ENCODE results near the gene BOC. TPM values are rescaled to one million over a fixed set of nuclear protein-coding genes. Genes with fewer than 3 reads are reported as not detected.

The BOC gene
- polyA plus RNA-seq, 1 experiment = 11.2 TPM

DNA sequence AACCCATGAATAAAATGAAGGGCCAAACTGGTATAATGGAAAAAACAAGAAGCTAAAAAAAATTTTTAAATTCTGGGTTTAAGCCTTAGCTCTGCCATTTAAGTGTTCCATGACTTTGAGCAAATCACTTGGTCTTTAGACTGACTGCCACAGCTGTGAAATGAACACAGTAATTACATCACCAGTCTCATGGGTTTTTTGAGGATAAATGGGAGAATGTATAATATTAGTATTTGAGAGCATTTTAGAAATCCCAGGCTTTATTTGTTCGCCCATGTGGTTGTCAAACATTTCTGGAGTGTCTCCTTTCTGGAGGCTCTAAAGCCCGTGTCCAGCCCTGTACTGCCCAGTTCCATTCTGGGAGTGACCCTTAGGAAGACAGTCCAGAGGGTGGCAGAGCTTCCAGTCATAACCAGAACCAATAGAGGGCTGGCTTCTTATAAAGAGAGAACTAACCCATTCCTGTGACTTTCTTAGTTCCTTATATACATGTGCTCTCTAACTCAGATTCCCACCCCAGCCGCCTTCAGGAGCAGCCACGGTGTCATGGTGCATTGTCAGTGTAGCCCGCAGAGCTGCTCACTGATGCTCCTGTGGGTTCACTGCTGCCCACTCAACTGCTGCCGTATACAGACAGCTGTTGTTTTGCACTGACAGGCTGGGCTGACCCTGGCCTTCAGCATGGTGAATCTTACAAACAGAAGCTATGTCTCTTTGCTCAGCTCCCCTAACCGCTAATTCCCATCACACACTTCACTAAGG is 44.7 kb downstream of the BOC start:
- Histone ChIP-seq H3K4me3 (ENCODE audit: low read depth, low read length) (no peak overlapping the region), H3K27ac (ENCODE audit: low read depth, low read length) (no peak overlapping the region), H3K27me3 (ENCODE audit: control insufficient read depth, insufficient read depth, low read length) (peaks cover 5% of the 10 kb centered on the region), H3K9me3 (ENCODE audit: control insufficient read depth, insufficient read depth, low read length) (no peaks in the 10 kb centered on the region)
- ChIA-PET CTCF (interaction anchor here (1.2 kb wide), 1 partner anchor 9 kb away, joined by 4 read pairs; no protein-coding TSS in a partner anchor), POLR2A (interaction anchor here (1.3 kb wide), 1 partner anchor 14 kb away, joined by 3 read pairs; no protein-coding TSS in a partner anchor)
- DNase-seq (ENCODE audit: low read depth, low spot score) = no peak
- TF ChIP-seq, protein P1, sequence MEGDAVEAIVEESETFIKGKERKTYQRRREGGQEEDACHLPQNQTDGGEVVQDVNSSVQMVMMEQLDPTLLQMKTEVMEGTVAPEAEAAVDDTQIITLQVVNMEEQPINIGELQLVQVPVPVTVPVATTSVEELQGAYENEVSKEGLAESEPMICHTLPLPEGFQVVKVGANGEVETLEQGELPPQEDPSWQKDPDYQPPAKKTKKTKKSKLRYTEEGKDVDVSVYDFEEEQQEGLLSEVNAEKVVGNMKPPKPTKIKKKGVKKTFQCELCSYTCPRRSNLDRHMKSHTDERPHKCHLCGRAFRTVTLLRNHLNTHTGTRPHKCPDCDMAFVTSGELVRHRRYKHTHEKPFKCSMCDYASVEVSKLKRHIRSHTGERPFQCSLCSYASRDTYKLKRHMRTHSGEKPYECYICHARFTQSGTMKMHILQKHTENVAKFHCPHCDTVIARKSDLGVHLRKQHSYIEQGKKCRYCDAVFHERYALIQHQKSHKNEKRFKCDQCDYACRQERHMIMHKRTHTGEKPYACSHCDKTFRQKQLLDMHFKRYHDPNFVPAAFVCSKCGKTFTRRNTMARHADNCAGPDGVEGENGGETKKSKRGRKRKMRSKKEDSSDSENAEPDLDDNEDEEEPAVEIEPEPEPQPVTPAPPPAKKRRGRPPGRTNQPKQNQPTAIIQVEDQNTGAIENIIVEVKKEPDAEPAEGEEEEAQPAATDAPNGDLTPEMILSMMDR (IDR thresholded peaks at IDR 0.05; ENCODE audit: low read depth, low read length) = no peak

DNA sequence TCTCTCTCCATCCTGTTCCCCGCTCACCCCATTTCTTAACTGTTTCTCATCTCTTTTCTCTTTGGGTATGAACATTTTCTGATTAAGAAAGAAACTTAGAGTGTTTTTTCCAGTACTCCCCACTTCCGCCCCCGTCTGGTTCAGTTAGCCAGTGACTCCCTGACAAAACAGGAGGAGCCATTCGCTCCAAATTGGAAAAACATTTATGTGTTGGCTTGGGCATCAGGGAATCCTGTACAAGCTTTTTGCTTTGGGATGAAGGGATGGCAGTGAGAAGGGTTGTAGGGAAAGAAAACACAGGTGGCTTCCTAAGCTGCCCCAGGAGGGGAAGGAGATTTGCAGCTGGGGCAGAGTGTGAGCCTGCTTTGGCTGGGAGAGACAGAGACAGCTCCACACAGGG is 47.0 kb downstream of the BOC start:
- CTCF ChIA-PET = interaction anchor here (0.7 to 1.3 kb wide), 2 partner anchors 122 to 319 kb away, joined by 3 to 4 read pairs; no protein-coding TSS in a partner anchor
- POLR2A ChIA-PET = no interaction called here
- peaks cover 13% of the 10 kb centered on the region for H3K27me3 ChIP-seq (ENCODE audit: control insufficient read depth, insufficient read depth, low read length)
- H3K27ac ChIP-seq (ENCODE audit: low read depth, low read length) = no peak overlapping the region
- no peak overlapping the region for H3K4me3 ChIP-seq (ENCODE audit: low read depth, low read length)
- TF ChIP-seq, protein P1 (IDR thresholded peaks at IDR 0.05; ENCODE audit: low read depth, low read length) = no peak
- H3K9me3 ChIP-seq (ENCODE audit: control insufficient read depth, insufficient read depth, low read length) = no peaks in the 10 kb centered on the region
- DNase-seq (ENCODE audit: low read depth, low spot score) = no peak

DNA sequence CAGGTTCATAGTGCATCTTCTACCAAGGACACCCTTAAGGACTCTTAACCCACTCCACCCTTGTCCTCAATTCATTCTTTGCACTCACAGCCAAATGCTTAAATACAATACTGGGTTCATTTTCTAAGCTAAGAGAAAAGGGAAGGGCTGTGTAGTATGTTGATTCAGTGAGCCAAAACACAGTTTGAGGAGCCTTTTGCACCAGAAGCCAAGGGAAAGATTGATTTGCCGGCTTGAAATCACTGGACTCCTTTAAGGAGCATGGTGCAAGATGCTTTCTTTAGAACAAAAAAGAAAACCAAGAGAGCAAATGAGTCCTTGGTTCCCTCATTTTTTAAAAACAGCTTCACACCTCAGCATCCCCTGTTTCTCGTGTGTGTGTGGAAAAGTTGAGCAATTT is 47.8 kb downstream of the BOC start:
- Histone ChIP-seq H3K27ac (ENCODE audit: low read depth, low read length) (no peak overlapping the region), H3K9me3 (ENCODE audit: control insufficient read depth, insufficient read depth, low read length) (no peaks in the 10 kb centered on the region), H3K4me3 (ENCODE audit: low read depth, low read length) (no peak overlapping the region), H3K27me3 (ENCODE audit: control insufficient read depth, insufficient read depth, low read length) (peaks cover 13% of the 10 kb centered on the region)
- CTCF ChIA-PET = no interaction called here
- POLR2A ChIA-PET = no interaction called here
- no peak for DNase-seq (ENCODE audit: low read depth, low spot score)
- TF ChIP-seq, protein P1 (IDR thresholded peaks at IDR 0.05; ENCODE audit: low read depth, low read length) = no peak

DNA sequence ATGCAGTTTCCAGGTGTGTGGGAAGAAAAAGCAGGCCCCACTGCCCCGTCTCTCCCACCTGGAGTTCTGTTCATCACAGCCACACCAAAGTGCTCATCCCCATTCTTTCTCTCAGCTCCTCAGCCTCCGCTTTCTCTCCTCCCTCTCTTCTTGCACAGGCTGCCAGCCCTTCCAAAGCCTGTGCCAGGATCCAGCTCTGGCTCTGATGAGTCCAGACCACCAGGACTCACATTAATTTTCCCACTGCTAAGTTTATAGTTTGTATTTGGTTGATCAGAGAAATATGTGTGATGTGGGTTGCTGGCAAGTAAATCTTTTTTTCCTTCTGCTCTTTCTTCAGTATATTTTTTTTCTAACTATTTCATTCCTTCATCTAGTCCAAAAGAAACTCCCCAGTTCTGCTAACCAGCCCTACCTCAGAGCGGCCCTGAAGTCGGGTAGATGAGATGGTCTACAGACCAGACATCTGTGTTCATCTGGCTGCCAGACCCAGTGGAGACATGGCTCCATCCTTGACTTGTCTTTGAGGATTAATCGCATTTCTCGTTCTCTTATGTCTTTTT is 49.8 kb downstream of the BOC start:
- H3K4me3 ChIP-seq (ENCODE audit: low read depth, low read length) = no peak overlapping the region
- DNase-seq (ENCODE audit: low read depth, low spot score) = no peak
- peaks cover 13% of the 10 kb centered on the region for H3K27me3 ChIP-seq (ENCODE audit: control insufficient read depth, insufficient read depth, low read length)
- TF ChIP-seq, protein P1 (IDR thresholded peaks at IDR 0.05; ENCODE audit: low read depth, low read length) = no peak
- ChIA-PET POLR2A (interaction anchor here (0.5 kb wide), 1 partner anchor 16 kb away, joined by 3 read pairs; no protein-coding TSS in a partner anchor), CTCF (no interaction called here)
- no peak overlapping the region for H3K27ac ChIP-seq (ENCODE audit: low read depth, low read length)
- no peaks in the 10 kb centered on the region for H3K9me3 ChIP-seq (ENCODE audit: control insufficient read depth, insufficient read depth, low read length)
